Fibroblast of mammary gland (primary cell): ENCODE measurements around the gene TP73.
"Not testable (repeated sequence)": the region's sequence is repeated elsewhere in the genome, so short reads cannot be mapped to it uniquely, and the experiment has no call there.

Experiments used
- DNase-seq: peaks from one replicate; pipeline ENCODE4 v3.0.0-alpha.2; 2010; ENCODE audit warnings: low read depth
- H3K4me3 ChIP-seq: 2 replicates; pipeline ENCODE4 v1.5.1; 2011; ENCODE audit warnings: low read depth, mild to moderate bottlenecking, low read length, moderate library complexity; ENCODE audit not compliant: control insufficient read depth
- TF ChIP-seq, protein P1 (sequence below): conservative IDR thresholded peaks from 2 replicates; pipeline ENCODE4 v1.5.1; 2011; ENCODE audit warnings: low read depth, low read length, inconsistent platforms; ENCODE audit not compliant: control insufficient read depth, insufficient read depth

The TP73 gene

GRCh38 chr1:3746389-3746829 is 94.1 kb downstream of the TP73 start:
- H3K4me3 ChIP-seq: peak overlapping the region; percentile 64
- TF ChIP-seq, protein P1, sequence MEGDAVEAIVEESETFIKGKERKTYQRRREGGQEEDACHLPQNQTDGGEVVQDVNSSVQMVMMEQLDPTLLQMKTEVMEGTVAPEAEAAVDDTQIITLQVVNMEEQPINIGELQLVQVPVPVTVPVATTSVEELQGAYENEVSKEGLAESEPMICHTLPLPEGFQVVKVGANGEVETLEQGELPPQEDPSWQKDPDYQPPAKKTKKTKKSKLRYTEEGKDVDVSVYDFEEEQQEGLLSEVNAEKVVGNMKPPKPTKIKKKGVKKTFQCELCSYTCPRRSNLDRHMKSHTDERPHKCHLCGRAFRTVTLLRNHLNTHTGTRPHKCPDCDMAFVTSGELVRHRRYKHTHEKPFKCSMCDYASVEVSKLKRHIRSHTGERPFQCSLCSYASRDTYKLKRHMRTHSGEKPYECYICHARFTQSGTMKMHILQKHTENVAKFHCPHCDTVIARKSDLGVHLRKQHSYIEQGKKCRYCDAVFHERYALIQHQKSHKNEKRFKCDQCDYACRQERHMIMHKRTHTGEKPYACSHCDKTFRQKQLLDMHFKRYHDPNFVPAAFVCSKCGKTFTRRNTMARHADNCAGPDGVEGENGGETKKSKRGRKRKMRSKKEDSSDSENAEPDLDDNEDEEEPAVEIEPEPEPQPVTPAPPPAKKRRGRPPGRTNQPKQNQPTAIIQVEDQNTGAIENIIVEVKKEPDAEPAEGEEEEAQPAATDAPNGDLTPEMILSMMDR: no peak
- peak; percentile 6 for DNase-seq

DNA sequence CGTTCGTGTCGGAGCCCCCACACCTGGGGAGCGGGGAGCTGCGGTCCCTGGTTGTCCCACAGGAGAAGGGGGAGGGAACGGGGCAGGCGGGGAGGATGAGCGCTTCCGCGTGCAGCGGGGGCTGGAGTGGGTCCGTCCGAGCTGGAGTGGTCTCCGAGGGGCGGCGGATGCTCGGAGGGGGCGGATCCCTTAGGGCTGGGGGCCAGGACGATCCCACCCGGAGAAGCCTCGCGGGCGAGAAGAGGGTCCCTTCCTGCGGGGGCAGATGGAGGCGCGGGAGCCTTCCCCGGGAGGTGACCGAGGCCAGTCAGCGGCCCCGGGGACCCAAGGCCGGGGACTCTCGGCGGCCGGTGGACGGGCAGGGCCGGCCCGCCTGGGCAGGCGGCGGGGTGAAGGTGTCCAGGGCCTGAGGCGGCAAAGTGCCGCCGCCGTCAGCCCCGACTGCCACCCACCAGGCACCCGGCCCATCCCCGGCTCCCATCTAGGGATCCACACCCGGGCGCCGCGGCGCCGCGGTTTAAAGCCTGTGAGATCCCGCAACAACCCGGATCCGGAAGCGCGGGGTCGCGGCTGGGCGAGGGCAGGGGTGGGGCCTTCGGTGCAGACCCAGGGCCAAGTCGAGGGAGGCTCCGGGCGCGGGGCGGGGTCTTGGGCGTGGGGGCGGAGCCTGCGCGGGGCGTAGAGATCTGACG is 94.7 kb downstream of the TP73 start:
- DNase-seq: peak; percentile 66
- TF ChIP-seq, protein P1: no peak
- H3K4me3 ChIP-seq: peak overlapping the region; percentile 64

- H3K4me3 ChIP-seq: peak overlapping the region; percentile 64
- DNase-seq: no peak
- TF ChIP-seq, protein P1: no peak
Measured at GRCh38 chr1:3747522-3747848, 95.2 kb downstream of the TP73 start.

DNA sequence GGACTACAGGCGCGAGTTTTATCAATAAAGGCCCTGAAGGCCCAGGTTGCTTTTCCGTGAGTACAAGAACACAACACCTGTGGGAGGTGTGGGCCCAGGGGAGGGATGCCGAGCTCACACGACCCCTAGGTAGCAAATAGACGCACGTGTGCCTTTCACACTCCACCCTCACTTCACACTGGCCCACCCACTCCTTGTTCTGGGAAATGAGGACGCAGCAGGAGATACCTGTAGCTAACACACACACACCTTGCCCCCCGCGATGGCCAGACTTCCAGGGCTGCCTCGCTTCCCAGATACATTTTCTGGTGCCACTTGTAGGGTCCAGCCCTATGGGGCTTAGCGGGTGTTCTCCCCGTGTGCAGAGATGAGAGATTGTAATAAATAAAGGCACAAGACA is 95.6 kb downstream of the TP73 start:
- TF ChIP-seq, protein P1: no peak
- DNase-seq: no peak
- peak overlapping the region; percentile 64 for H3K4me3 ChIP-seq

DNA sequence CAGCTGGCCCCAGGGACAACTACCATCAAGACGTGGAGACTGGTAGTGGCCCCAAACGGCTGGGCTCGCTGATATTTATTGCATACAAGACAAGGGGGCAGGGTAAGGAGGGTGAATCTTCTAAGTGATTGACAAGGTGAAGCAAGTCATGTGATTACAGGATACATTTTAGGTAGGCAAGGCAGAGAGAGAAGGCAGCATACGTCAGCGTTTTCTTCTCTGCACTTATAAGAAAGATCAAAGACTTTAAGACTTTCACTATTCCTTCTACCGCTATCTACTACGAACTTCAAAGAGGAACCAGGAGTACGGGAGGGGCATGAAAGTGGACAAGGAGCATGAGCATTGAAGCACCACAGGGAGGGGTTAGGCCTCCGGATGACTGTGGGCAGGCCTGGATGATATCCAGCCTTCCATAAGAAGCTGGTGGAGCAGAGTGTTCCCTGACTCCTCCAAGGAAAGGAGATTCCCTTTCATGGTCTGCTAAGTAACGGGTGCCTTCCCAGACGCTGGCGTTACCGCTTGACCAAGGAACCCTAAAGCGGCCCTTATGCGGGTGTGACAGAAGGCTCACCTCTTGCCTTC is 96.1 kb downstream of the TP73 start:
- not testable (repeated sequence) for DNase-seq, H3K4me3 ChIP-seq

- TF ChIP-seq, protein P1: no peak
- no peak for DNase-seq
- no peak overlapping the region for H3K4me3 ChIP-seq
Measured at GRCh38 chr1:3749512-3749911, 97.2 kb downstream of the TP73 start.

GRCh38 chr1:3750741-3751140 is 98.4 kb downstream of the TP73 start:
- TF ChIP-seq, protein P1: no peak
- H3K4me3 ChIP-seq: no peak overlapping the region
- DNase-seq: no peak
